HepG2 (cell line): ENCODE results near the gene ATP8A1. TPM values are rescaled to one million over a fixed set of nuclear protein-coding genes. Genes with fewer than 3 reads are reported as not detected.

ENCODE experiments used
- ATAC-seq: fragments of 200-7000 bp; cut with Tn5 transposase; 3 replicates; pipeline ENCODE4 v1.9.1; 2020; ENCODE audit warnings: mild to moderate bottlenecking, moderate library complexity
- BruUV-seq: library from RNA; stranded (reverse); fragments of 400-500 nt; replicated peaks from 2 replicates; lab custom pipeline; 2021; lab: Mats Ljungman, UMichigan
- CTCF ChIA-PET: fragments of 300-600 bp; formaldehyde crosslinking; extraction: SDS; loops from one replicate; lab custom pipeline; 2021; ENCODE audit warnings: low total read pairs, inconsistent platforms, low intra/inter-chr PET ratio; lab: Yijun Ruan, JAX
- POLR2A ChIA-PET: fragments of 350-600 bp; sonication (Branson Sonifier 250); formaldehyde crosslinking; loops from one replicate; lab custom pipeline; 2020; ENCODE audit warnings: antibody characterized with exemption, inconsistent platforms; lab: Yijun Ruan, JAX
- DNase-seq: peaks from one replicate; pipeline ENCODE4 v3.0.0-alpha.2; 2015; ENCODE audit warnings: low spot score
- FAIRE-seq: peaks from 3 replicates; lab custom pipeline; 2011; peaks lifted over from hg19 to GRCh38; lab: Jason Lieb, UNC
- H2AFZ ChIP-seq: one replicate; pipeline ENCODE4 v1.6.1; 2011; ENCODE audit warnings: low read length, inconsistent platforms
- H3K27ac ChIP-seq: fragments of 300-600 bp; 3 replicates; pipeline ENCODE4 v1.8.0; 2011; ENCODE audit warnings: mixed run types, mild to moderate bottlenecking, mixed read lengths, low read length, inconsistent platforms; ENCODE audit not compliant: insufficient read depth; ENCODE audit errors: extremely low read length
- H3K27me3 ChIP-seq, 2 experiments: fragments of 200-600 bp in 1 of 2; 2 replicates in 1 of 2; 3 replicates in 1 of 2; pipeline versions ENCODE4 v1.6.0 to v1.8.0; 2011; ENCODE audit warnings: low read length in 2 of 2, mild to moderate bottlenecking in 2 of 2, moderate library complexity in 2 of 2, inconsistent platforms in 1 of 2; ENCODE audit not compliant: insufficient read depth in 2 of 2, control insufficient read depth in 1 of 2
- H3K36me3 ChIP-seq, 2 experiments: fragments of 200-600 bp in 1 of 2; replicated peaks in 1 of 2; 2 replicates in 1 of 2; 3 replicates in 1 of 2; pipeline versions ENCODE4 v1.5.1 to v1.8.0; 2011; ENCODE audit warnings: low read length in 2 of 2, inconsistent platforms in 1 of 2; ENCODE audit not compliant: insufficient read depth in 2 of 2, control insufficient read depth in 1 of 2
- H3K4me1 ChIP-seq: 2 replicates; pipeline ENCODE4 v1.5.1; 2012; ENCODE audit warnings: low read length, inconsistent platforms; ENCODE audit not compliant: insufficient read depth
- H3K4me2 ChIP-seq: 2 replicates; pipeline ENCODE4 v1.6.0; 2011; ENCODE audit warnings: low read depth, low read length, inconsistent platforms
- H3K4me3 ChIP-seq, 3 experiments: fragments of 200-600 bp in 1 of 3; sonication (generic), shearing (Covaris generic) in 1 of 3; replicated peaks in 1 of 3; 2 replicates each; pipeline ENCODE4 v1.5.1; 2011 to 2016; ENCODE audit warnings: low read length in 3 of 3, inconsistent platforms in 2 of 3, low read depth in 2 of 3, mild to moderate bottlenecking in 2 of 3, control low read depth in 1 of 3, mixed read lengths in 1 of 3; ENCODE audit not compliant: insufficient read depth in 1 of 3
- H3K79me2 ChIP-seq: one replicate; pipeline ENCODE4 v1.6.1; 2011; ENCODE audit warnings: low read length, inconsistent platforms; ENCODE audit not compliant: insufficient read depth
- H3K9ac ChIP-seq: 2 replicates; pipeline ENCODE4 v1.6.0; 2011; ENCODE audit warnings: mild to moderate bottlenecking, low read depth, low read length, inconsistent platforms; ENCODE audit not compliant: insufficient read depth
- H3K9me3 ChIP-seq: 2 replicates; pipeline ENCODE4 v1.5.1; 2012; ENCODE audit warnings: mild to moderate bottlenecking, low read length
- H4K20me1 ChIP-seq: 2 replicates; pipeline ENCODE4 v1.6.0; 2011; ENCODE audit warnings: inconsistent platforms, mild to moderate bottlenecking, low read length, moderate library complexity; ENCODE audit not compliant: insufficient read depth
- BORCS8-MEF2B ChIP-seq: sonication (generic); formaldehyde crosslinking; IDR thresholded peaks from 2 replicates; pipeline ENCODE4 v1.8.0; 2022; ENCODE audit warnings: mild to moderate bottlenecking, missing genetic modification reagents
- IRF2 ChIP-seq: IDR thresholded peaks from 2 replicates; pipeline ENCODE4 v1.6.1; 2018; ENCODE audit warnings: missing genetic modification reagents, missing compliant biosample characterization
- JUNB ChIP-seq: sonication (generic); formaldehyde crosslinking; IDR thresholded peaks from 2 replicates; pipeline ENCODE4 v1.8.0; 2022; ENCODE audit warnings: missing genetic modification reagents, mild to moderate bottlenecking, borderline replicate concordance
- KIAA2018 ChIP-seq: sonication (generic); formaldehyde crosslinking; IDR thresholded peaks from 2 replicates; pipeline ENCODE4 v1.5.0; 2020; ENCODE audit warnings: mild to moderate bottlenecking, missing genetic modification reagents, borderline replicate concordance
- MEF2D ChIP-seq: sonication (generic); formaldehyde crosslinking; IDR thresholded peaks from 2 replicates; pipeline ENCODE4 v1.5.1; 2020; ENCODE audit warnings: mild to moderate bottlenecking, missing genetic modification reagents
- POGZ ChIP-seq: sonication (generic); formaldehyde crosslinking; IDR thresholded peaks from 2 replicates; pipeline ENCODE4 v1.4.0; 2020; ENCODE audit warnings: mild to moderate bottlenecking, missing genetic modification reagents
- REL ChIP-seq: sonication (generic); formaldehyde crosslinking; conservative IDR thresholded peaks from 2 replicates; pipeline ENCODE4 v1.8.0; 2022; ENCODE audit warnings: mild to moderate bottlenecking, missing genetic modification reagents, moderate library complexity
- RNF2 ChIP-seq: fragments of 450-650 bp; conservative IDR thresholded peaks from 2 replicates; pipeline ENCODE4 v1.6.1; 2016; ENCODE audit warnings: low read depth
- SAP130 ChIP-seq: IDR thresholded peaks from 2 replicates; pipeline ENCODE4 v1.6.1; 2016; ENCODE audit warnings: low read depth
- SUZ12 ChIP-seq: fragments of 150-350 bp; IDR thresholded peaks from 2 replicates; pipeline ENCODE4 v1.6.1; 2014; ENCODE audit warnings: low read depth, low read length
- TCF12 ChIP-seq, 2 experiments: fragments of 450-650 bp in 1 of 2; sonication (generic) in 1 of 2; formaldehyde crosslinking in 1 of 2; IDR thresholded peaks; 2 replicates each; pipeline versions ENCODE4 v1.6.1 to v1.8.0; 2017 to 2022; ENCODE audit warnings: antibody characterized with exemption in 1 of 2, mild to moderate bottlenecking in 1 of 2, missing genetic modification reagents in 1 of 2, moderate library complexity in 1 of 2
- ZBTB21 ChIP-seq: sonication (generic); formaldehyde crosslinking; IDR thresholded peaks from 2 replicates; pipeline ENCODE4 v1.4.0; 2020; ENCODE audit warnings: missing genetic modification reagents
- ZGPAT ChIP-seq: IDR thresholded peaks from 2 replicates; pipeline ENCODE4 v1.6.1; 2016; ENCODE audit warnings: mild to moderate bottlenecking
- ZNF556 ChIP-seq: sonication (generic); formaldehyde crosslinking; IDR thresholded peaks from 2 replicates; pipeline ENCODE4 v1.4.0; 2020; ENCODE audit warnings: mild to moderate bottlenecking, missing genetic modification reagents, borderline replicate concordance
- ZNF639 ChIP-seq: conservative IDR thresholded peaks from 2 replicates; pipeline ENCODE4 v1.6.1; 2018; ENCODE audit warnings: missing genetic modification reagents
- ZSCAN30 ChIP-seq: sonication (generic); formaldehyde crosslinking; IDR thresholded peaks from 2 replicates; pipeline ENCODE4 v1.5.0; 2020; ENCODE audit warnings: mild to moderate bottlenecking, missing genetic modification reagents
- WGBS: methylation state at CpG from one replicate; pipeline ENCODE4 v1.1.6; 2017; ENCODE audit warnings: low lambda C conversion rate; 5-methylcytosine and 5-hydroxymethylcytosine counted together
- in situ Hi-C: cut with HindIII; loops from 2 replicates; pipeline ENCODE4 v1.10.0; 2017; ENCODE audit warnings: low pct_unique_long_range_greater_than_20kb; ENCODE audit not compliant: extremely low pct_ligation_motif_present
- intact Hi-C: fragments of 100-400 bp; cut with micrococcal nuclease; formaldehyde crosslinking; loops from one replicate; pipeline ENCODE4 v1.10.0; 2022; ENCODE audit not compliant: unreplicated experiment
- polyA plus RNA-seq, 8 experiments: library from polyadenylated mRNA; depleted of rRNA in 3 of 8; stranded (reverse) in 7 of 8; unstranded in 1 of 8; fragments of >200 nt; fragmentation: Illumina TruSeq in 4 of 8; extraction: Trizol in 4 of 8; gene quantifications; 2 replicates each; pipeline versions ENCODE4 v1.2.1 to v1.2.3, GENCODE V29; 2011 to 2016; ENCODE audit warnings: low read depth in 4 of 8, missing spikeins in 1 of 8, mixed read lengths in 1 of 8; ENCODE audit not compliant: insufficient read depth in 1 of 8
- total RNA-seq, 5 experiments: library from RNA; depleted of rRNA; stranded (reverse); fragments of >200 nt; fragmentation: Illumina TruSeq; extraction: Trizol; gene quantifications; 2 replicates each; pipeline ENCODE4 v1.2.3, GENCODE V29; 2016; ENCODE audit warnings: low read depth in 1 of 5

The ATP8A1 gene
- total and polyA plus RNA-seq, 2 of the 13 experiments (the other 11 are each of a cell fraction or from before 2014, with no cell fraction given): 1.7 to 6.2 TPM

- no peaks in the 10 kb centered on the region for H3K79me2 ChIP-seq
- ATAC-seq: no peak
- BruUV-seq: no TSS peak
- H3K36me3 ChIP-seq: no peaks in the 10 kb centered on the region
- no peak for DNase-seq
- no peak overlapping the region for H2AFZ ChIP-seq
- H3K9me3 ChIP-seq: no peaks in the 10 kb centered on the region
- CTCF ChIA-PET: no interaction called here
- H4K20me1 ChIP-seq: no peaks in the 10 kb centered on the region
- in situ Hi-C loops: no loop called here
- no peaks in the 10 kb centered on the region for H3K4me1 ChIP-seq
- no peak for FAIRE-seq
- no peak overlapping the region for H3K27ac ChIP-seq
- POLR2A ChIA-PET: no interaction called here
- WGBS: 63% methylated on average over 2 of the region's 2 CpGs
- H3K4me2 ChIP-seq: no peak overlapping the region
- no peak overlapping the region for H3K9ac ChIP-seq
- no peaks in the 10 kb centered on the region for H3K27me3 ChIP-seq
- no peak overlapping the region for H3K4me3 ChIP-seq
- intact Hi-C loops: no loop called here
- TF ChIP-seq POGZ (CRISPR knock-in tag) (no peak), BORCS8-MEF2B (CRISPR knock-in tag) (no peak), ZBTB21 (CRISPR knock-in tag) (no peak), SAP130 (CRISPR knock-in tag) (no peak), IRF2 (CRISPR knock-in tag) (no peak), ZSCAN30 (no peak), RNF2 (no peak), ZNF639 (no peak), MEF2D (CRISPR knock-in tag) (no peak), KIAA2018 (CRISPR knock-in tag) (no peak), ZNF556 (CRISPR knock-in tag) (no peak), JUNB (CRISPR knock-in tag) (no peak), REL (CRISPR knock-in tag) (no peak), TCF12 (IDR thresholded peaks at IDR 0.05) (no peak), TCF12 (CRISPR knock-in tag; IDR thresholded peaks at IDR 0.05) (no peak), SUZ12 (no peak), ZGPAT (CRISPR knock-in tag) (no peak)
Observed at GRCh38 chr4:42600578-42600977, 56.3 kb downstream of the ATP8A1 start.
